ENCODE data around the gene GREB1.

Gene GREB1

DNA sequence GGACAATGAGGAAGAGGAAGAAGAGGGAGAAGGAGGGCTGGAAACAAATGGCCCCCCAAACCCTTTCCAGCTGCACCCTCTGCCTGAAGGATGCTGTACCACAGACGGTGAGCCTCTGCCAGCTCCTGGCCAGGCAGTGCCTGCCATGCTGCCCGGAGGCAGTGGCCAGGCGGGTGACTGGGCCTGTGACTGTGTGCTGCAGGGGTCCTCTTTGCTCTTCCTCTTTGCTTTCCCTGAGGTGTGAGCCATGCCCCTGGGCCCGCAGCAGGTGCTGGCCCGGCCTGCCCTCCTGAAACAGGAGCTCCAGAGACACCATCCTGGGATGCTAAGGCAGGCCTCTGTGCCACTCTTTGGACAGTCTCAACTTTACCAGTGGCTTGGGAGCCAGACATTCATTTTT, 28.6 kb downstream of the GREB1 start:
- TF ChIP-seq, protein P1, sequence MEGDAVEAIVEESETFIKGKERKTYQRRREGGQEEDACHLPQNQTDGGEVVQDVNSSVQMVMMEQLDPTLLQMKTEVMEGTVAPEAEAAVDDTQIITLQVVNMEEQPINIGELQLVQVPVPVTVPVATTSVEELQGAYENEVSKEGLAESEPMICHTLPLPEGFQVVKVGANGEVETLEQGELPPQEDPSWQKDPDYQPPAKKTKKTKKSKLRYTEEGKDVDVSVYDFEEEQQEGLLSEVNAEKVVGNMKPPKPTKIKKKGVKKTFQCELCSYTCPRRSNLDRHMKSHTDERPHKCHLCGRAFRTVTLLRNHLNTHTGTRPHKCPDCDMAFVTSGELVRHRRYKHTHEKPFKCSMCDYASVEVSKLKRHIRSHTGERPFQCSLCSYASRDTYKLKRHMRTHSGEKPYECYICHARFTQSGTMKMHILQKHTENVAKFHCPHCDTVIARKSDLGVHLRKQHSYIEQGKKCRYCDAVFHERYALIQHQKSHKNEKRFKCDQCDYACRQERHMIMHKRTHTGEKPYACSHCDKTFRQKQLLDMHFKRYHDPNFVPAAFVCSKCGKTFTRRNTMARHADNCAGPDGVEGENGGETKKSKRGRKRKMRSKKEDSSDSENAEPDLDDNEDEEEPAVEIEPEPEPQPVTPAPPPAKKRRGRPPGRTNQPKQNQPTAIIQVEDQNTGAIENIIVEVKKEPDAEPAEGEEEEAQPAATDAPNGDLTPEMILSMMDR (conservative IDR thresholded peaks at IDR 0.05; ENCODE audit: control insufficient read depth, insufficient read depth, low read depth, low read length) = no peak
- no peak overlapping the region for H3K4me3 ChIP-seq (ENCODE audit: control insufficient read depth, low read depth, low read length)
- DNase-seq (ENCODE audit: low read depth) = no peak

DNA sequence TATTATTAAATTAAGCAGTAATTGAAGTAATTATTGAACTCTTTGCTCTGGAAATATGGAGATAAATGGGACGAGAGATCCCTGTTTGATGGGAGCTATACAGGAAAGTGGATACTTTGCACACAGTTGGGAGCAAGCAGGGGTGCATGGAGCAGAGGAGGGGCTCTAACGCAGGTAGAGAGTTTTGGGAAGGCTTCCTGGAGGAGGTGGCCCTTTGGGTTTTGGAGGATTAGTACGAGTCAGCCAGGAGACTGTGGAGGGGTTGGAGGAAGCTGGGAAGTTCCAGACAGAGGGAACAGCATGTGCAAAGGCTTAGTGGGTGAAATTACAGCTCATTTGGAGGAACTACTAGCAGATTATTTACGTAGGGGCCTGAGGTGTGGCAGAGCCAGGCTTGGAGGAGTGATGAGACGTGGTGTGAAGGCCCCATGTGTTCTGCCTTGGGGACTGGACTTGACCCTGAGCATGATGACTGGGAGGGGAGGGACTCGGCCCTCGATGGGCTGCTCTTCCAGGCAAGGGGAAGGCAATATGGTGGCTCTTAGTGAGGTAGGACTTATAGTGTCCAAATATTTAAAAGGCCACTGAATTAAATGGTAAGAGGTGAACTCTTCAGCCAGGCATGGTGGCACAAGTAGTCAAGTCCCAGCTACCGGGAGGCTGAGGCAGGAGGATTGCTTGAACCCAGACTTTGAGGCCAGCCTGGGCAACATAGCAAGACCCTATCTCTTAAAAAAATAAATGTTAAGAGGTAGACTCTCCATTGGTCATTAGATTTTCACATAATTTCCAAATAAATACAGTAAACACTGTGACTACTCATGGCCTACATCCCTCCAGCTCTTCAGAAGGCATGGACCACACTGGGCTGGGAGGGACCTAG, 30.2 kb downstream of the GREB1 start:
- TF ChIP-seq, protein P1 (conservative IDR thresholded peaks at IDR 0.05; ENCODE audit: control insufficient read depth, insufficient read depth, low read depth, low read length) = no peak
- H3K4me3 ChIP-seq (ENCODE audit: control insufficient read depth, low read depth, low read length) = no peak overlapping the region
- no peak for DNase-seq (ENCODE audit: low read depth)

DNA sequence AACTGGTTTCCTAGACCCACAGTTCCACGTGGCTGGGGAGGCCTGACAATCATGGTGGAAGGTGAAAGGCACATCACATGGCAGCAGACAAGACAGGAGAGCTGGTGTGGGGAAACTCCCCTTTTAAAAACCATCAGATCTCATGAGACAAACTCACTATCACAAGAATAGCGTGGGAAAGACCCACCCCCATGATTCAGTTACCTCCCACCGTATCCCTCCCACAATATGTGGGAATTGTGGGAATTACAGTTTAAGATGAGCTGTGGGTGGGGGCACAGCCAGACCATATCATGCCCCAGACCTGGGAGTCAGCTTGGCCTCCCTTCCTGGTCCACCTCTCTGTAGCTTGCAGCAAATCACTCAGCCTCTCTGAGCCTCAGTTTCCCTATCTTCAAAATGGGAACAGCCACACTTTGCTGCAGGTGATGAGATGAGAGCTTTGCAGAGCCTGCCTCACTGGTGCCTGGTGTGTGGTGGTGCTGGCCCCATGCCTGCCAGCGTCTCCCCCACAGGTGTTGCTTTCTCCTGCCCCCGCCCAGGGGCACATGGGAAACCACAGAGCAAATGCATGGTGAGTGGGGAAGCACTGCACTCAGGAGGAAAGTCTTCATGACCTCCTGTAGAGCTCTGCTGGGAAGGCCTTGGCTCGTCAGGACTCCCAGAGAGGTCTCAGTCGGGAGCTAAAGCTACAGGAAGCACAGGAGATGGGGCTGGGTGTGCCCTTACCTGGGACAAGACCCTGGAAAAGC, 31.1 kb downstream of the GREB1 start:
- no peak for DNase-seq (ENCODE audit: low read depth)
- TF ChIP-seq, protein P1 (conservative IDR thresholded peaks at IDR 0.05; ENCODE audit: control insufficient read depth, insufficient read depth, low read depth, low read length) = no peak
- no peak overlapping the region for H3K4me3 ChIP-seq (ENCODE audit: control insufficient read depth, low read depth, low read length)

DNA sequence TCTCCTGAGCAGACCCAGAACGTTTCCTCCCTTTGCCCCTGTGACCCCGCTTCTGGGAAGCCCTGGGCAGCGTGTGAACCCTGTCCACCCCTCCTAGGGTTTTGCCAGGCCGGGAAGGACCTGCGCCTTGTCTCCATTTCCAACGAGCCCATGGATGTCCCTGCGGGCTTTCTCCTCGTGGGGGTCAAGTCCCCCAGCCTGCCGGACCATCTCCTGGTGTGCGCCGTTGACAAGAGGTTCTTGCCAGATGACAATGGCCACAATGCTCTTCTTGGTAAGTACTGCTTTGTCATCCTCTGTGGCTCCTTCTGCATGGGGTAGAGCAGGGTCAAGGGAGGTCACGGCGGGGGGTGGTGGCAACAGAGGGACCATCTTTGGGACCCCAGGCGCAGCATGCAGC, 32.5 kb downstream of the GREB1 start:
- no peak overlapping the region for H3K4me3 ChIP-seq (ENCODE audit: control insufficient read depth, low read depth, low read length)
- TF ChIP-seq, protein P1 (conservative IDR thresholded peaks at IDR 0.05; ENCODE audit: control insufficient read depth, insufficient read depth, low read depth, low read length) = no peak
- no peak for DNase-seq (ENCODE audit: low read depth)

DNA sequence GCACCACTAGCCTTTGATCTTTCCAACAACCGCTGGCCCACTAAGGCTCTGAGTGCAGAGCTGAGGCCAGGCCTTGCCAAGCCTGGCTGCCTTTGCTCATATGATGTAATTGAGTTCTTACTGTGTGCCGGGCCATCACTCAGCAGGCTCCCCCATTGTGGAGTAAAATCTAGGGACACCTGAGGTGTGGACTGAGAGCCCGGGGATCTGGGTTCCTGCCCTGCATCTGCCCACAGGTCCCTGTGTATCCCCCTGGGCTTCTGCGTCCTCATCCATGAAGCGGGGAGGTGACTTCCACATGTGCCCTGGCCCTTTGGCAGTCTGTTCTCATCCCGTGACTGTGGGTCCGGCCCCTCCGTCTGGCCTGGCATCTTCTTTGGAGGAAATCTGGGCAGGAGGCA, 33.8 kb downstream of the GREB1 start:
- TF ChIP-seq, protein P1 (conservative IDR thresholded peaks at IDR 0.05; ENCODE audit: control insufficient read depth, insufficient read depth, low read depth, low read length) = no peak
- DNase-seq (ENCODE audit: low read depth) = no peak
- H3K4me3 ChIP-seq (ENCODE audit: control insufficient read depth, low read depth, low read length) = no peak overlapping the region

DNA sequence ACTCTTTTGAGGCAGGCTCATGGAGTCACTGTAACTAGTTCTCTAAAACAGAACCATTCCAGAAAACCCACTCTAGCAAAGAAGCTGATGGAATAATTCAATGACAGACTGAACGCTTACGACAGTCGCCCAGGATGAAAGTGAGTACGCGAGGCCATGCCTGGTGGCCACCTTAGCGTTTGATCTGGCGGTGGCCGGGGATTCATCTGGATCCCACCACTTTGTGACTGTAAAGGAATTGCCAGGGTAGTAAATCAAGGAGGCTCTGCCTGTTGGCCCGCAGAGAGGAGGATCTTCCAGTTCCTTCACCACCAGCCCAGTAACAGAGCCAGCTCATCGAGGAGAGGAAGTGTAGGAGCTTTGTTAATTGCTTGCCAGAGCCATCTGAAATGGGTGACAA, 34.6 kb downstream of the GREB1 start:
- DNase-seq (ENCODE audit: low read depth) = no peak
- TF ChIP-seq, protein P1 (conservative IDR thresholded peaks at IDR 0.05; ENCODE audit: control insufficient read depth, insufficient read depth, low read depth, low read length) = no peak
- H3K4me3 ChIP-seq (ENCODE audit: control insufficient read depth, low read depth, low read length) = no peak overlapping the region
